HG02759 (cell line): Measurements from ENCODE around the gene BPIFA3.
"Not testable (repeated sequence)": the region's sequence is repeated elsewhere in the genome, so short reads cannot be mapped to it uniquely, and the experiment has no call there.

Experiments
- ATAC-seq: cut with Tn5 transposase; IDR thresholded peaks from one replicate; pipeline ENCODE4 v1.9.1; 2021; ENCODE audit warnings: mild to moderate bottlenecking, moderate library complexity; ENCODE audit not compliant: unreplicated experiment

BPIFA3 gene

DNA sequence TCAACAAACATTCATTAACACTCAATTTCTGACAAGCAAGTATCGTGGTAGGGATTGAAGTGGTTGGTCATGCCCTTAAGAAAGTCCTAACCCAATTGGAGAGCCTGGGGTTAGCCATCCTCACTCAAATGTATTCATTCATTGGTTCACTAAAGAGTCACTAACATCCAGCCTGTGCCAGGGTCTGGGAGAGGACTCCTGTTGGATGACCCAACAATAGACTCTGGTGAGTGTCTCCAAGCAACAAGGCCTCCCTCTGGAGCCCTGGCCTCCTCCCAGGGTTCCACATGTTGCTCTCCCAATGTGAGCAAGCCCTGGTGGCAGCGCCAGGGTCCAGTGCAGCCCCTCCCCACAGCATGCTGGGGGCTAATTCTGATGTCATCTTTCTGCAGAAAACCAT is at the start of gene BPIFA3:
Gene BPIFA3, plus strand, starts transcription at position 301 of the 400 bp plus-strand sequence. CDS start 185 bp downstream, outside the sequence.
- ATAC-seq, result no peak

DNA sequence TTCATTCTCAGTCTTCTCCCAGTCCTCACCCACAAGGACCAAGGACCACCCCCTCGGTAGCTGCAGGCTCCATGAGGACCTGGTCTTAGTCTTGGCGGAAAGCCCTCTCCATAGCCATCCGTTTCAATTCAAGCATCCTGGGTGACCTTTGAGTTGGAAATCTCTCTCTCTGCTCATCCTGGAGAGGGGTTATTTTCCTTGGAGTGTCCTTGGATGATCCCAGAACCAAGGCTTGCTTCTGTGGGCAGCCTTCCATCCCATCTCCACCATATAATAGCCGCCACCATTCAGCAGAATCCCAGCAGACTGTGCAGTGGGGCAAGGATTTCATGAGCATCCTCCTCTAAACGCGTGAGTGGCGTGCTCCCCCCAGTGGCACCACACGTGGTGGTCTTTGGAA is 49.3 kb upstream of the BPIFA3 start, which contains the start of gene BPIFA2:
Gene BPIFA2, plus strand, starts transcription at position 301 of the 400 bp plus-strand sequence. CDS start 987 bp downstream, outside the sequence.
- no peak for ATAC-seq

DNA sequence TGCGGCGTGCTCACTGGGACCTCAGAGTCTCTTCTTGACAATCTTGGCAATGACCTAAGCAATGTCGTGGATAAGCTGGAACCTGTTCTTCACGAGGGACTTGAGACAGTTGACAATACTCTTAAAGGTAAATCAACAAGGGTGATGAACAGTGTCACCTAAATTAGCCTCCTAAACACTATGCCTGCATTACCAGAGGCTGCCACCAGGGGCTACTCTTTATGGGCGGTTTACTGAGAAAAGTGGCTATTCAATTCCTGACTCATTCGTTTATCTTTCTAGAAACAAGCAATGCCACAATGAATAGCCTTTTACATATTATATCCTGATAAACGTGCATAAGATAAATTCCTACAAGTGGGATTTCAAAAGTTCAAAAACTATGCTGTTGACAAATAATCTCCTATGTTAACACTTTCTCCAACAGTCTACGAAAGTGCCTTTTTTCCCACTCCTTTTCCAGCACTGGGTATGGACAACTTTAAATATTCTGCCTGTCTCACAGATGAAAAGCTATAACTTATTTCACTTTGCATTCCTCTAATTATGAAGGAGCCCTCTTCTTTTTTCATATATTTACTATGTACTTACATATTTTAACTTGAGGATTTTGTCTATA is 47.9 kb upstream of the BPIFA3 start:
- no peak for ATAC-seq

DNA sequence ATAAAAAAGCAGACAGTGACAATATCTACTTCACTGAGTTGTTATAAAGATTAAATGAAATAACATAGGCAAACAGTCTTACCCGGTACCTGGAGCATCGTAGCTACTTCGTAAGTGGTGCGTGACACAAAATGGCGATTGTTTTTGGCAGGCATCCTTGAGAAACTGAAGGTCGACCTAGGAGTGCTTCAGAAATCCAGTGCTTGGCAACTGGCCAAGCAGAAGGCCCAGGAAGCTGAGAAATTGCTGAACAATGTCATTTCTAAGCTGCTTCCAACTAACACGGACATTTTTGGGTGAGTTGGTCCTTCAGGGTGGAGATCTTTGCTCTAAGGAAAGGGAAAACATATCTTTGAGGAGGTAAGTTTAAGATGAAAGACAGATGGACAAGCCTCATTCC is 44.4 kb upstream of the BPIFA3 start:
- no peak for ATAC-seq

DNA sequence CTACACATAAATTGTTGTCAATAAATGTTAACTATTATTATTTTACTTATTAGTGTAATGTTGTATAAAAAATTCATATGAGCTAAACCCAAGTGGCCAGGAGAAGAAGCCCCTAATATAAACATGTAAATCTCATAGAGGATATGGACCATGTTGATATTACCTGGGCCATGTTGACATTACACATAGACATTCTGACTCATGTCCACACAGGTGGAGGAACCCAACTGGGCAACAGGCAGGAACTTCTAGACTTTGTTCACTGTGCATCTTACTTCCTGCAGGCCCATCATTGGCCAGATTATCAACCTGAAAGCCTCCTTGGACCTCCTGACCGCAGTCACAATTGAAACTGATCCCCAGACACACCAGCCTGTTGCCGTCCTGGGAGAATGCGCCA is 42.0 kb upstream of the BPIFA3 start:
- no peak for ATAC-seq

DNA sequence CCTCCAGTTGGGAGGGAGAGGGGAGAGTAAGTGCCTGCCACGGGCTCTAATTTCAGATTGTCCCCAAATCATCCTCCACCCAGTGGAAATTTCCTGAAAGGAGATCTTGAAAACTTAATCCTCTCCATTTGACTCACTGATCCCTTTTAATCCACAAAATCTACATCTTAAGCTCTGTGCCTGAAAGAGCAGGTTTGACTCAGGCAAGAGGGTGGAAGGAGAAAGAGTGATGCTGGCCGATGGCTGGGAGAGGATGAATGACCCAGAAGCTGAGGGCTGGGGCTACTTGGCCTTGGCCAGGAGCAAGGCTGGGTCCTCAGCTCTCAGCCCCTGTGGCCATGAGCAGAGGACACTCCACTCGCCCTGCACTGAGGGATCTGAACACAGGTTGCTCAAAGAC is 41.1 kb upstream of the BPIFA3 start:
- no peak for ATAC-seq

DNA sequence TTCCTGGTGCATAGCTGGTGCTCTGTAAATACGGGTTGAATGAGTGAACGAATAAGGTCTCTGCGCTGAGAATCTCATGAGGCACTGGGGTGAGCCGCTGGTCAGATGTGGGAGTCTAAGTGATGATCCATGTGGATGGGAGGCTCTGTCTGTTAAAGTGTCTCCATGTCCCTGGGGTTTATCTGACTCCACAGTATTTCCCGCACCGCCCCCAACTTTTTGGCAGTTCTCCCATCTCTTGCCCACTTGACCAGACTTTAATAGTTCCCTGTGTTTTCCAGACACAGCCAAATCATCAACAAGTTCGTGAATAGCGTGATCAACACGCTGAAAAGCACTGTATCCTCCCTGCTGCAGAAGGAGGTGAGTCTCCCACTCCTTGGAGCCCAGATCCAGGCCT is 39.3 kb upstream of the BPIFA3 start:
- no peak for ATAC-seq

DNA sequence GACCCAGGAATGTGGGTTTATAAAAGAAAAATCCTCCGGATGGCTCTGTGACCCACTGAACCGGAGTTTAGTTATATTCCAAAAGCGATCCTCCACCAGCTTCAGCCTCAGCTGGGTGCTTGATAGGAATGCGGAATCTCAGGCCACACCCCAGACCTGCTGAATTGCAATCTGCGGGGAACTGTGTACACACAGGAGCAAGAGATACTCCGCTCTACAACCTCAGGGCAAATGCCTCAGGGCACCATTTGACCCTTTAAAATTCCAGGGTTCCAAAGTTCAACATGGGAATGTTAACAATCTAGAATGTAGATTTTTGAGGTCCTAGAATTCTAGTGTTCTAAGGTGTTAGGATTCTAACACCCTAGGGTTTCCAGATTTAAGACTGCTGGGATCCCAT is 38.4 kb upstream of the BPIFA3 start:
- ATAC-seq, result no peak

DNA sequence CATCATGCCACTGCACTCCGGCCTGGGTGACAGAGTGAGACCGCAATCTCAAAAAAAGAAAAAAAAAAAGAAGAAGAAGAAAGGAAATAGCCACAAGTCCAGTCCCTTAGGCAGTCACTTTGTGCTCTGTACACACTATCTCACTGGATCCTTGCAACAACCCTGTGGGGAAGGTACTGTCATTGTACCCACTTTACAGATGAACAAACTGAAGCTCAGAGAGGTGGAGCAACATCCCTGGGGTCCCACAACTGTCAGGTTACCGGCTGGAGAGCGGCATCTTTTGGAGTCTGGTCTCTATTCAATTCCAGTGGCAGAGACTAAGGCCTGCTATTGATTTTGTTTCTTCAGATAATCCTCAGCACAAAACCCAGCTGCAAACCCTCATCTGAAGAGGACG is 37.0 kb upstream of the BPIFA3 start:
- ATAC-seq, result no peak

DNA sequence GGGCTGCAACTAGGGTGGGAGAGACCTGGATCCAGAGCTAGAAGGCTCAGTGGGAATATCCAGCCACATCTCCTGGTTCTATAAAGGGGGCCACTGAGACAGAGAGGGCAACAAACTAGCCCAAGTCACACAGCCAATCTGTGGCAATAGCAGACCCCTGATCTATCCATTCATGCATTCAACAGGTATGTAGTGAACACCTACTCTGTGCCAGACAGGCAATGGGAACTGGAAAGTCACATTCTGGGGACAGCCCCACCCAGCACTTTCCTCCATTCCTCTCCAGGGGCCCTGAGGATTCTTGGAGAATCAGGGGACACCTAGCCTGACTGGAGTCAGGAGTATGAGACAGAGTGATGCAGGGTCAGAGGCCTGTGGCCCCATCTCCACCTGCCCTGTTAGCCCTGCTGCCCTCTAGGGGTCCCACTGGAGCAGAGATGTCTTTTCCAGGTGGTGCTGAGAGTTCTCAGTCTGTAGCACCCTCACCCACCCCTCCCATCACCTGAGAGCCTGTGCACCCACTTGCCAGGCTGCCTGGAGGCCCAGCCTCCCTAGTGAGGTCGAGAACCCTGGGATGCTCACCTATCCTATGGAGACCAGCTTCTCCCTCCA is 35.6 kb upstream of the BPIFA3 start:
- no peak for ATAC-seq

DNA sequence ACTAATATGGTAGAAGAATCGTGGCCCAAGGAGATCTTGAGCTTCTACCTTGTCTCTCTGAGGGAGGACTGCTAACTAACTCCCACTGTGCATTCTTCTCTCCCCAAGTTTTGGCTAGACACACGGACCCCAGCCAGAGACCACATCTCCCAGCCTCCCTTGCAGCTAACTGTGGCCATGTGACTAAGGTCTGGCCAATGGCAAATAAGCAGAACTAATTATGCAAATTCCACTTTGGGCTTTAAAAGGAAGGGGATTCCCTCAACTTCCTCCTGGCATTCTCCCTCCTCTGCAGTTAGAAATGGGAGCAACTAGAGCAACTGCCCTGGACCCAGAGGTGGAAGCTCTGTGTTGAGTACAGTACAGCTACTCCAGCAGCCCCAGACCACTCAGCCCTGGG is 33.8 kb upstream of the BPIFA3 start:
- ATAC-seq, result no peak

DNA sequence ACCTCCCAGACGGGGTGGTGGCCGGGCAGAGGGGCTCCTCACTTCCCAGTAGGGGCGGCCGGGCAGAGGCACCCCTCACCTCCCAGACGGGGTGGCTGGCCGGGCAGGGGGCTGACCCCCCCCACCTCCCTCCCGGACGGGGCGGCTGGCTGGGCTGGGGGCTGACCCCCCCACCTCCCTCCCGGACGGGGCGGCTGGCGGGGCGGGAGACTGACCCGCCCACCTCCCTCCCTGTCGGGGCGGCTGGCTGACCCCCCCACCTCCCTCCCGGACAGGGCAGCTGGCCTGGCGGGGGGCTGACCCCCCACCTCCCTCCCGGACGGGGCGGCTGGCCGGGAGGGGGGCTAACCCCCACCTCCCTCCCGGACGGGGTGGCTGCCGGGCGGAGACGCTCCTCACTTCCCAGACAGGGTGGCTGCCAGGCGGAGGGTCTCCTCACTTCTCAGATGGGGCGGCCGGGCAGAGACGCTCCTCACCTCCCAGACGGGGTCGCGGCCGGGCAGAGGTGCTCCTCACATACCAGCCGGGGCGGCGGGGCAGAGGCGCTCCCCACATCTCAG is 32.0 kb upstream of the BPIFA3 start:
- ATAC-seq, result not testable (repeated sequence)

DNA sequence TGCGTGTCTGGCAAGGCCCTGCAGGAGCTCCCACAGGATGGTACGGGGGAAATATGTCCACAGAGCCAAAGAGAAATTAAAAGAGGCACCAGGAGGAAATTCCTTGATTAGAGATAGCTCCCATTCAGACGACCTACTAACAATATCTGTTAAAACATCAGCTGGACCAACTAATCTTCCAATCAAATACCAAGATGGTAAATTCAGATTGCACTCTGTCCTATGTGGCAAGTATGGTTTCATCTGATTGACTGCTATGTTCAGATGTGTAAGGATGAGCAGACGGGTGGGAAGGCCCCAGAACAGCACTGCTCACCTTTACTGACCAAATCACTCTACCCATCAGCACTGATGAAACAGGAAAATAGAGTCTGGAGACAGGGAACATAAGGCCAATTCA is 29.7 kb upstream of the BPIFA3 start:
- ATAC-seq, result no peak

DNA sequence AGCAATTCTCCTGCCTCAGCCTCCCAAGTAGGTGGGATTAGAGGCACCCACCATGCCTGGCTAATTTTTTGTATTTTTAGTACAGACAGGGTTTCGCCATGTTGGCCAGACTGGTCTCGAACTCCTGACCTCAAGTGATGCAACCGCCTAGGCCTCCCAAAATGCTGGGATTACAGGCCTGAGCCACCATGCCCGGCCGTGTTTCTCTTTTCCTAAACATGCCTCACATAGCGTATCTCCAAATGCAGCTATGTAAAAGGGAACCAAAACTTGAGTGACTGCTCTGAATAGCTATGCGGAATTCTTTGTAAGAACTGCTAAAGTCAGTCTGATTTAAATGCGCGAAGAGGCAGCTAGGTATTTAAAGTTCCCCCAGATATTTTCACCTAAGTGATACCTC is 28.7 kb upstream of the BPIFA3 start:
- no peak for ATAC-seq

DNA sequence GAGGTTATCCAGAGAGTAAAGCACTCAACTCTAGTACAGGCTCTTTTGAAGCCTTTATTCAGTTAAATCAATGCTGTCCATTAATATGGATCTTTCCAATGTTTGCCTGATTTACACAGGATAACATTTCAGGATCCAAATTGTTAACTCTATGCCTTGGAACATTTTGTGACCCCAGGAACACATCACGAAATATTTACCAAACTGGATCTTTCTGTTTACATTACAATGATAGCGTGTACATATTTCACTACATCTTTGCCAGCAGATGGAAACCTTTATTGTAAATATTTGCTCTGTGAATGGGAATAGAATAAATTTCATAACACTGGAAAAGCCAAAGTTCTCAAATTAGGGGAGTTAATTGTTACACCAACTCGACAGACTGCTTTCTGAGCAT is 25.7 kb upstream of the BPIFA3 start:
- ATAC-seq, result no peak

DNA sequence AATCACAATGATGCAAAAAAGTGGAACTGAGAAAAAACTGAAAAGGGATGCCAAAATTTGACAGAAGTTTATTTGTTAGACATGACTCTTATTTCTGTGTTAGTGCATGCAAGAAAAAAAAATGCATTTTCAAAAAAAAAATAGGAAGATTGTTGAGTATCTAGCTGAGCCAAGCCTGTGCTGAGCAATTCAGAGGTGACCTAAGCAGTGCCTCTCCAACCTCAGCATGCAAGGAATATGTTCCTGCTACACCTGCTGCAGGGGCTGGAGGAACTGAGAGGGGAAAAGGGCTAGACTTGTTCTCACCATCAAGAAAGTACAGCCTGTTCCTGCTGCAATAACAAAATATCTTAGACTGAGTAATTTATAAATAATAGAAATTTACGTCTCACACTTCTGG is 25.2 kb upstream of the BPIFA3 start:
- no peak for ATAC-seq

DNA sequence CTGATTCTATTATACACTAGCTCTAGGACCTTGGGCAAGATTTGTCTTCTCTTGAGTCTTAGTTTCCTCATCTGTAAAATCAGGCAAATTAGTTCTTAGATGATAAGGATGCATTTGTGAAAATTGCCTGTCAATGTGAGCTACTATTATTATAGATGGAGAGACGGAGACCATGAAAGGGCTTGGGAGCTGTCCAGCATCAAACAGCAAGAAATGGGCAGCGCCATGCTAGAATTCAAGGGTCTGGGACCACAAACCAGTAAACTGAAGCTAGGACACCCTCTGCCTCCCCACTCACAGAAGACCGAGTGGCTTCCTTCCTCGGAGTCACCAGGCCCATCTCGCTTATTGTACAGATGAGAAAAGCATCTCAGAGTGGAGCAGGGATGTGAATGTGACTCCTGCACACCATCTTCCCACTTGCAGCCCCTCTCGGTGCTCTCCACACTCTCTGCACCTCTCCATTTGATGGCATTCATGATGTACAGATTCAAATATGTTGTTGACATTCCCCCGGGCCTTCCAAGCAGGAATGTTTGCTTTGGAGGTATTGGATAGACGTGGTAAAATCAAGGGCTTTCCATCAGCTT is 24.1 kb upstream of the BPIFA3 start:
- no peak for ATAC-seq

DNA sequence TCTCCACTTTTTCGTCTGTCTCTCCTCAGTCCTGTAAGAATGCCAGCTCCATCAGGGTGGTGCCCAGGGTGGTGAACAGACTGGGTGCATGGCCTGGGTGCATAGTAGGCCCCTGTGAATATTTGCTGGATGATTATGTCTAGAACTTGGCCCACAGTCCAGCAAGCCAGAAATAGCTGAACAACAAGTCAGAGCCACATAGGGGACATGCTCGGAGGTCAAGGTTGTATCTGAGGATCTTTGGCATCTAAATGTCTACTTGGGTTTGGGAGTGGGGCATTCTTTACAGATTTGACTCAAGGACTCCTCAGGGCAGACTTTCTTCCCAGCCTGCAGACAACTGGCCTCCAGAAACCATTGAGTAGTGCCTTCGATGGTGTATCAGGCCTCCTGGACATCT is 18.1 kb upstream of the BPIFA3 start:
- no peak for ATAC-seq

DNA sequence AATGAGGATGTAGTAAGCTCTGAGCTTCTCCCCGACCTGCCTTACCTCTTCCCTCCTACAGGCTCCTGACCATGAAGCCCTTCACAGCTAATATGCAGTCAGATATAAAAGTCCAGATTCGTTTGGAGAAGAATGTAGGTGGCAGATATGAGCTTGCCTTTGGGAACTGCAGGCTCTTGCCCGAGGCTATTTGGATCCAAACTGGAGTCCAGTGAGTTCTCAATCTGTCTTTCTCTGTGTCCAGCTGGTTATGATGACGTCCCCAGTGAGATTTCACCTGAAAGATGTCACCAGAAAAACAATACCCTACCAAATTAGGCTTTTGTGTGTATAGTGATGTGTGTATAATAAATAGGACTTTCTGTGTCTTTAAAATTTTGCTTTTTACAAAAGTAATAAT is 14.7 kb upstream of the BPIFA3 start:
- no peak for ATAC-seq

DNA sequence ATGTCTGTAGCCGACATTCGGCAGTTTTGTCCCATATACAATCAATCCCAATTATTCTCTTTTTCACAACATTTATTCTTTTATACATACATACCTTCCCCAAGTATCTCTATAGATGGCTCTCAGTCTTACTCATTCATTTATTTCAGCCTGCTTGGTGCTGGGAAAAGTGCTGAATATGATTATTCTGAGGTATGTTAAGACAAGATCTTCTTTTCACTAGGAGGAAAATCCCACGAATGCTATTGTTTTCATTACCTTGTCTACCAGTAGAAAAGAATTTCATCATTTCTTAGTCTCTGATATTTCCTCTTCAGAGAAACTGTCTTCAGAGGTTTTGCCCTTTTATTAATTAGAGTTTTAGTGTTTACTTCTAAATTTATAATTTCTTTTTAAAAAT is 13.7 kb upstream of the BPIFA3 start:
- no peak for ATAC-seq

DNA sequence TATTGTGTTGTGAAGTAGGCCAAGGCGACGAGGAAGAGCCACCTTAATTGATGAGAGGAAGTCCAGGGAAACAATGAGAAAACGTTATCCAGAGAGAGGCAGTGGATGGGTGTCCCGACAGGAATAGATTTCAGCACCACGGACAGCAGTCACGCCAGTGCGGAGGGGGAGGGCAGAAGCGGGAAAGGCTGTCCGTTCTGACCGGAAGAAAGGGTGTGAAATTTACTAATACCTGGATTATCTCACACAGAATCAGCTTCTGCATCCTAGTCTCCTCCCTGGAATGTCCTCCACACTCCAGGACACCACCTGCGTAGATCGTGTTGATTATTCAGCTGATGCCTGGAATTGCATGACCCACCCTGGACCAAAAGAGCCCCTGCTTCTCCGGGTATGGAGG is 7.4 kb upstream of the BPIFA3 start:
- ATAC-seq, result no peak

DNA sequence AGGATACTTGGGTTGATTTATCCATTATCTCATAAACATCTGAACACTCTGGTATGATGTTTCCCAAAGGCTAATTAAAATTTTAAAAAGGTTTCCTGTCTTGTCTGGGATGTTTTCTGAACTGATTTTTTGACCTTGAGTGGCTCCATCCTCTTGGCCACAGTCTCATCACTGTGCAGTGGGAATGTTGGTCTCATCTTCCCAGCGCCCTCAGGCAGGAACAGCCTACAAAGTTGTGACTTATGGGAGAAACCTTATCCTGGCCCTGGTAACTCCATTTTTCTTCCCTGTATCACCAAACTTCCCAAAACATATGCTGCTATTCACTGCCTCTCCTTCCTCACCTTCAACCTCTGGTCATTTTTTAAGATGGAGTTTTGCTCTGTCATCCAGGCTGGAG is 6.8 kb upstream of the BPIFA3 start:
- no peak for ATAC-seq
